Stomach (tissue), 9 donors: ENCODE data around the gene TMEM169. TPM values are rescaled to one million over a fixed set of nuclear protein-coding genes. Genes with fewer than 3 reads are reported as not detected.

ENCODE experiments used
- DNase-seq, 2 donors: peaks; one replicate each; pipeline versions ENCODE4 v3.0.0 to v3.0.0-alpha.2; 2013 to 2019
- H3K27ac ChIP-seq, 5 donors: fragments of 200-600 bp in 4 of 5; sonication (generic) in 4 of 5; one replicate each; pipeline ENCODE4 v1.5.1; 2013 to 2019; ENCODE audit warnings: mild to moderate bottlenecking in 1 of 5, moderate library complexity in 1 of 5
- H3K27me3 ChIP-seq, 3 donors: fragments of 200-600 bp; sonication (generic); one replicate each; pipeline ENCODE4 v1.5.1; 2017 to 2019; ENCODE audit warnings: mixed run types in 1 of 3
- H3K36me3 ChIP-seq, 4 donors: fragments of 200-600 bp; sonication (generic); 1 replicate in 3 of 4; 2 replicates in 1 of 4; pipeline ENCODE4 v1.5.1; 2016 to 2019
- H3K4me1 ChIP-seq, 4 donors: fragments of 200-600 bp; sonication (generic); one replicate each; pipeline ENCODE4 v1.5.1; 2016 to 2019
- H3K4me3 ChIP-seq, 4 donors: fragments of 200-600 bp; sonication (generic) in 3 of 4; one replicate each; pipeline ENCODE4 v1.5.1; 2016 to 2019; ENCODE audit warnings: mild to moderate bottlenecking in 1 of 4
- H3K9me3 ChIP-seq, 4 donors: fragments of 200-600 bp; sonication (generic); one replicate each; pipeline ENCODE4 v1.5.1; 2016 to 2019
- CTCF ChIP-seq, 7 experiments: fragments of 450-650 bp in 4 of 7; fragments of 200-600 bp in 3 of 7; sonication (generic) in 3 of 7; IDR thresholded peaks; one replicate each; pipeline ENCODE4 v1.5.1; 2016 to 2019; ENCODE audit warnings: antibody characterized with exemption in 7 of 7, control low read depth in 2 of 7, mild to moderate bottlenecking in 1 of 7
- EP300 ChIP-seq: sonication (generic); formaldehyde crosslinking; IDR thresholded peaks from one replicate; pipeline ENCODE4 v1.6.1; 2017; ENCODE audit warnings: antibody characterized with exemption
- POLR2A ChIP-seq, 4 donors: fragments of 450-650 bp; IDR thresholded peaks; one replicate each; pipeline ENCODE4 v1.6.1; 2016; ENCODE audit warnings: antibody characterized with exemption in 4 of 4, control low read depth in 2 of 4, mild to moderate bottlenecking in 1 of 4, moderate library complexity in 1 of 4
- POLR2AphosphoS5 ChIP-seq, 3 donors: sonication (generic); formaldehyde crosslinking; IDR thresholded peaks; one replicate each; pipeline ENCODE4 v1.6.1; 2016; ENCODE audit warnings: antibody characterized with exemption in 3 of 3
- WGBS, 5 donors: extraction: QIAGEN DNeasy Blood & Tissue Kit in 3 of 5; methylation state at CpG; one replicate each; pipeline versions ENCODE4 v1.1.5 to v1.1.7; 2013 to 2018; 5-methylcytosine and 5-hydroxymethylcytosine counted together
- intact Hi-C: fragments of 100-400 bp; cut with DNase I; formaldehyde crosslinking; loops from one replicate; pipeline ENCODE4 v1.15.1; 2023; ENCODE audit warnings: low total_unique reads
- polyA plus RNA-seq, 3 donors: library from polyadenylated mRNA; stranded (reverse); fragments of 200-250 nt; gene quantifications; one replicate each; pipeline ENCODE4 v1.2.3, GENCODE V29; 2013
- total RNA-seq, 5 donors: library from RNA; depleted of rRNA; stranded (reverse); fragments of >200 nt; gene quantifications; one replicate each; pipeline versions ENCODE4 v1.1.0 to v1.2.3, GENCODE V29; 2014 to 2016
- donor health status: healthy with polysubstance abuse.
- donor health status: Bipolar disorder and iron deficiency.
- donor health status: healthy.

The TMEM169 gene
- total and polyA plus RNA-seq, 8 donors = 0.05 to 2.8 (median 0.55) TPM; not detected in 3

- H3K27ac ChIP-seq = peak overlapping the region in 3 of 5 donors; percentile 7 to 68 (median 56)
- H3K36me3 ChIP-seq = peaks cover 67 to 100% (median 96%) of the 10 kb centered on the region in 4 donors
- 91 to 94% (median 93%) methylated on average over 3 of the region's 3 CpGs for WGBS, 5 donors
- intact Hi-C loops = no loop called here
- TF ChIP-seq POLR2A (IDR thresholded peaks at IDR 0.05) = no peak
- no peak for TF ChIP-seq CTCF (IDR thresholded peaks at IDR 0.05)
- no peak for TF ChIP-seq POLR2AphosphoS5 (IDR thresholded peaks at IDR 0.05)
- TF ChIP-seq EP300 = no peak
- H3K9me3 ChIP-seq = no peaks in the 10 kb centered on the region
- no peak overlapping the region for H3K4me3 ChIP-seq
- no peaks in the 10 kb centered on the region for H3K27me3 ChIP-seq
- DNase-seq = no peak
- H3K4me1 ChIP-seq = peaks cover 18 to 66% (median 43%) of the 10 kb centered on the region in 4 donors
Observed at GRCh38 chr2:216131175-216131926, 49.6 kb downstream of the TMEM169 start.

GRCh38 chr2:216132585-216132984, 50.9 kb downstream of the TMEM169 start:
- DNase-seq = no peak
- intact Hi-C loops = no loop called here
- no peaks in the 10 kb centered on the region for H3K9me3 ChIP-seq
- no peak overlapping the region for H3K4me3 ChIP-seq
- TF ChIP-seq CTCF (IDR thresholded peaks at IDR 0.05) = no peak
- TF ChIP-seq POLR2AphosphoS5 (IDR thresholded peaks at IDR 0.05) = no peak
- no peak for TF ChIP-seq POLR2A (IDR thresholded peaks at IDR 0.05)
- TF ChIP-seq EP300 = no peak
- peaks cover 18 to 59% (median 39%) of the 10 kb centered on the region in 4 donors for H3K4me1 ChIP-seq
- peak overlapping the region in 1 of 5 donors; percentile 25 for H3K27ac ChIP-seq
- no peaks in the 10 kb centered on the region for H3K27me3 ChIP-seq
- H3K36me3 ChIP-seq = peaks cover 66 to 100% (median 96%) of the 10 kb centered on the region in 4 donors

GRCh38 chr2:216133397-216133796, 51.7 kb downstream of the TMEM169 start:
- H3K9me3 ChIP-seq = no peaks in the 10 kb centered on the region
- TF ChIP-seq EP300 = no peak
- no peak for TF ChIP-seq CTCF (IDR thresholded peaks at IDR 0.05)
- no peak for TF ChIP-seq POLR2A (IDR thresholded peaks at IDR 0.05)
- H3K4me3 ChIP-seq = no peak overlapping the region
- no peaks in the 10 kb centered on the region for H3K27me3 ChIP-seq
- H3K27ac ChIP-seq = peak overlapping the region in 2 of 5 donors; percentile 25 to 30
- intact Hi-C loops = no loop called here
- WGBS, 5 donors = 94 to 98% (median 97%) methylated on average over 2 of the region's 2 CpGs
- DNase-seq = no peak
- H3K36me3 ChIP-seq = peaks cover 67 to 100% (median 96%) of the 10 kb centered on the region in 4 donors
- peaks cover 17 to 55% (median 35%) of the 10 kb centered on the region in 4 donors for H3K4me1 ChIP-seq

- intact Hi-C loops = no loop called here
- DNase-seq = no peak
- no peak overlapping the region for H3K4me3 ChIP-seq
- no peaks in the 10 kb centered on the region for H3K27me3 ChIP-seq
- no peaks in the 10 kb centered on the region for H3K9me3 ChIP-seq
- H3K36me3 ChIP-seq = peaks cover 73 to 100% (median 97%) of the 10 kb centered on the region in 4 donors
- WGBS, 5 donors = 78 to 86% (median 82%) methylated on average over 4 of the region's 4 CpGs
- peak overlapping the region in 1 of 5 donors; percentile 32 for H3K27ac ChIP-seq
- peaks cover 2 to 39% (median 24%) of the 10 kb centered on the region in 4 donors for H3K4me1 ChIP-seq
- no peak for TF ChIP-seq CTCF (IDR thresholded peaks at IDR 0.05)
- no peak for TF ChIP-seq POLR2A (IDR thresholded peaks at IDR 0.05)
- TF ChIP-seq EP300 = no peak
- TF ChIP-seq POLR2AphosphoS5 (IDR thresholded peaks at IDR 0.05) = no peak
Observed at GRCh38 chr2:216134958-216135541, 53.3 kb downstream of the TMEM169 start.
